ENCODE measurements around the gene MTRFR.

DNA sequence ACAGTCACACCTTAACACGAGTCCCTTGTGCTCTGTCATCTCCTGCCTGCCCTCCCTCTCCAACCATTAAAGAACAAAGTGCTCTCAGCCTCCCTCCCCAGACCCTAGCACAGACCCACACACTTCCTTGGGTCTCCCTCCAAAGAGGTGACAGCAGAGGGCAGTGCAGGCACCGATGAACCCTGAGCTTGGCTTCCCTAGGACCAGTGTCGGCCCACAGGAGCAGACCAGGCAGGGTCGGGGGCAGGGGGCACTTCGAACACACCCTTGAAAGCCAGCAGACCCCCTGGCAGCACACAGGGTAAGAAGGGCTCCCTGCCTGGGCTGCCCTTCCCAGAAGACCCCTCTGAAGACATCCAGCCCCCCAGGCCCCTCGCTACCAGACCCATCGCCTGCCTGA, 31.4 kb downstream of the MTRFR start:
- TF ChIP-seq POLR2A (IDR thresholded peaks at IDR 0.05; ENCODE audit: low read depth, low read length) = no peak
- no peak for TF ChIP-seq POLR2AphosphoS5 (IDR thresholded peaks at IDR 0.05; ENCODE audit: low read depth, low read length)
- TF ChIP-seq TAF1 (IDR thresholded peaks at IDR 0.05; ENCODE audit: low read depth, low read length) = no peak
- TF ChIP-seq SPI1 (IDR thresholded peaks at IDR 0.05; ENCODE audit: low read depth, low read length) = no peak
